Adrenal gland (tissue), 12 donors: ENCODE results near the gene CDC6. TPM values are rescaled to one million over a fixed set of nuclear protein-coding genes. Genes with fewer than 3 reads are reported as not detected.
A peak's percentile ranks its signal among the peaks of the same experiment; 100 is the strongest.

Experiments
- DNase-seq, 7 donors: peaks; one replicate each; pipeline ENCODE4 v3.0.0-alpha.2; 2019 to 2020
- H3K27ac ChIP-seq, 5 donors: fragments of 200-600 bp; sonication (generic) in 4 of 5; 1 replicate in 3 of 5; 2 replicates in 2 of 5; pipeline versions ENCODE4 v1.5.1 to v1.8.0; 2016 to 2020; ENCODE audit warnings: mild to moderate bottlenecking in 1 of 5
- H3K27me3 ChIP-seq: fragments of 200-600 bp; 2 replicates; pipeline ENCODE4 v1.8.0; 2021
- H3K36me3 ChIP-seq, 2 donors: fragments of 200-600 bp; replicated peaks in 1 of 2; 1 replicate in 1 of 2; 2 replicates in 1 of 2; pipeline versions ENCODE4 v1.5.1 to v1.8.0; 2018 to 2022
- H3K4me1 ChIP-seq, 2 donors: fragments of 200-600 bp; replicated peaks in 1 of 2; 1 replicate in 1 of 2; 2 replicates in 1 of 2; pipeline versions ENCODE4 v1.5.1 to v1.8.0; 2018 to 2021
- H3K4me3 ChIP-seq, 4 donors: fragments of 200-600 bp; sonication (generic) in 3 of 4; one replicate each; pipeline ENCODE4 v1.5.1; 2016 to 2018
- H3K9me3 ChIP-seq, 3 donors: fragments of 200-600 bp; sonication (generic) in 1 of 3; replicated peaks in 1 of 3; 1 replicate in 2 of 3; 2 replicates in 1 of 3; pipeline versions ENCODE4 v1.5.1 to v1.8.0; 2016 to 2021
- CTCF ChIP-seq, 6 experiments: fragments of 450-650 bp in 4 of 6; fragments of 200-600 bp in 2 of 6; sonication (generic) in 1 of 6; IDR thresholded peaks; 1 replicate in 5 of 6; 2 replicates in 1 of 6; pipeline versions ENCODE4 v1.5.1 to v1.8.0; 2016 to 2021; ENCODE audit warnings: antibody characterized with exemption in 6 of 6, mild to moderate bottlenecking in 2 of 6, moderate library complexity in 1 of 6
- POLR2A ChIP-seq, 2 donors: fragments of 450-650 bp; IDR thresholded peaks; one replicate each; pipeline ENCODE4 v1.6.1; 2017; ENCODE audit warnings: antibody characterized with exemption in 2 of 2, mild to moderate bottlenecking in 2 of 2, moderate library complexity in 1 of 2
- WGBS, 4 donors: extraction: QIAGEN DNeasy Blood & Tissue Kit in 2 of 4; methylation state at CpG; one replicate each; pipeline versions ENCODE4 v1.1.5 to v1.1.7; 2013 to 2017; 5-methylcytosine and 5-hydroxymethylcytosine counted together
- intact Hi-C, 2 donors: fragments of 100-400 bp; cut with DNase I; formaldehyde crosslinking; loops; one replicate each; pipeline versions ENCODE4 v1.14.1 to v1.15.0; 2022 to 2023
- polyA plus RNA-seq, 3 donors: library from polyadenylated mRNA; stranded (reverse); fragments of 200-250 nt in 2 of 3; fragments of 350-450 nt in 1 of 3; fragmentation: Illumina TruSeq in 1 of 3; extraction: RNeasy Lipid Tissue Mini Kit (QIAGEN cat#74804) in 1 of 3; gene quantifications; one replicate each; pipeline ENCODE4 v1.2.3, GENCODE V29; 2013 to 2014
- total RNA-seq, 9 donors: library from RNA; depleted of rRNA in 4 of 9; stranded (reverse); fragments of >200 nt in 4 of 9; fragments of 120-200 nt in 1 of 9; fragmentation: NEBNext Ultra II Directional in 1 of 9; extraction: Animal tissue kit (Norgen Biotek cat#: 25700) in 1 of 9; gene quantifications; one replicate each; pipeline versions ENCODE4 v1.1.0 to v1.2.4, GENCODE V29; 2013 to 2023
- donor health status: healthy with polysubstance abuse.
- donor health status: Bipolar disorder and iron deficiency.
- donor health status: DM: yes; HTN: yes; CAD: no.
- donor health status: DM: no; HTN: no; CAD: no.
- donor health status: DM: no; HTN: no; CAD: no.
- donor health status: DM: yes; HTN: yes; CAD: no.

CDC6 gene
- total and polyA plus RNA-seq, 12 donors, result 0.69 to 31.3 (median 2.5) TPM

- intact Hi-C loops, result no loop called here
These were observed 56.9 kb downstream of the CDC6 start for GRCh38 chr17:40344421-40345160.

GRCh38 chr17:40345161-40345993 is 57.7 kb downstream of the CDC6 start:
- no peaks in the 10 kb centered on the region for H3K9me3 ChIP-seq
- 1 to 4% (median 3%) methylated on average over 17 to 45 of the region's 45 CpGs for WGBS, 4 donors
- H3K4me3 ChIP-seq, result peak overlapping the region in 2 of 4 donors; percentile 45 to 93
- peaks cover 53 to 71% of the 10 kb centered on the region in 2 donors for H3K4me1 ChIP-seq
- peak in 6 of 7 donors; percentile 61 to 79 (median 74) for DNase-seq
- no peaks in the 10 kb centered on the region for H3K27me3 ChIP-seq
- no peak for TF ChIP-seq CTCF (IDR thresholded peaks at IDR 0.05)
- TF ChIP-seq POLR2A (IDR thresholded peaks at IDR 0.05), result peak in 1 of 2 donors; percentile 15
- H3K36me3 ChIP-seq, result peaks cover 0 to 9% of the 10 kb centered on the region in 2 donors
- intact Hi-C loops, result no loop called here
- peak overlapping the region in 4 of 5 donors; percentile 66 to 100 (median 90) for H3K27ac ChIP-seq

More at GRCh38 chr17:40344421-40345160, 56.9 kb downstream of the CDC6 start:
- H3K27ac ChIP-seq, result peak overlapping the region in 4 of 5 donors; percentile 66 to 100 (median 90)
- DNase-seq, result peak in 2 of 7 donors; percentile 17 to 57
- TF ChIP-seq CTCF (IDR thresholded peaks at IDR 0.05) (no peak), POLR2A (IDR thresholded peaks at IDR 0.05) (no peak)
- H3K4me3 ChIP-seq, result peak overlapping the region in 2 of 4 donors; percentile 45 to 93
- 42 to 53% (median 45%) methylated on average over 3 to 7 of the region's 7 CpGs for WGBS, 4 donors
- peaks cover 54 to 71% of the 10 kb centered on the region in 2 donors for H3K4me1 ChIP-seq
- no peaks in the 10 kb centered on the region for H3K9me3 ChIP-seq
- no peaks in the 10 kb centered on the region for H3K27me3 ChIP-seq
- H3K36me3 ChIP-seq, result peaks cover 0 to 9% of the 10 kb centered on the region in 2 donors

DNA sequence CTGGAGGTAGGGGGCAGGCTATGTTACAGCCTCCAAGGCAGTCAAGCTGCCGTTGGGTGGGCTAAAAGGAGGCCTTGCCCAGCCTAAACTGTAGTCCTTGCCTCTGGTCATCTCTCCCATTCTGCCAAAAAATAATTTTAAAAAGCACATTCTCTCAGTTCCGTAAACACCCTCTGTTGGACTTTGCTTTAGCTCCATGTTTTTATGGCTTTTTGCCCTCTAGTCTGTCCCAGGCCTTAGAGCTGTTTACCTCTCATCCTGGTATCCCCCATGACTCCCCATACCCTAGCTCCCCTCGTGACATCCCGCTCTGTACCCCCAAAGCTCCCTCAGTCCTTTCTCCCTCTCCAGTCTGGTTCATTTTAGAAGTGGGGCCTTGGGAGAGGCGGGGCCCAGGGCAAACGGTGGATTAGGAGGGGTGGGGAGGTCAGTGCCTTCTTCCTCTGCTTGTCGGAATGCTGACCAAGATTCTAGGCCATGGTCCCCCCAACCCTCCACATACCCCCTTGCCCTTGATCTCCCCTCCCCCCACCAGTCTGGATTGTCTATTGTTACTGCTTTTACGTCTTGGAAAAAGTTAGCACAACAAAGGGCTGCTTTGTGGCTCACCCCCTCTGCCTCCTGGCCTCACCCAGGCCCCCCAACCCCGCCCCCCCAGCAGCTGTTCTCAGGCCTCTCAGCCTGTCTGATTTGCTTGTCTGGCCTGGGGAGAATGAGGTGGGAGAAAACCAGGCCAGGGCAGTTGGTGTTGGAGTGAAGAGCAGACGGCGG is 58.5 kb downstream of the CDC6 start:
- Histone ChIP-seq H3K27me3 (no peaks in the 10 kb centered on the region), H3K4me3 (peak overlapping the region in 2 of 4 donors; percentile 45 to 93), H3K9me3 (no peaks in the 10 kb centered on the region), H3K36me3 (peaks cover 0 to 9% of the 10 kb centered on the region in 2 donors), H3K4me1 (peaks cover 50 to 65% of the 10 kb centered on the region in 2 donors), H3K27ac (peak overlapping the region in 4 of 5 donors; percentile 66 to 100 (median 90))
- intact Hi-C loops, result no loop called here
- DNase-seq, result no peak
- no peak for TF ChIP-seq CTCF (IDR thresholded peaks at IDR 0.05)
- TF ChIP-seq POLR2A (IDR thresholded peaks at IDR 0.05), result no peak
- WGBS, 4 donors, result 50 to 59% (median 54%) methylated on average over 11 of the region's 11 CpGs
